Measurements from ENCODE around the gene STK32A.

Gene STK32A

DNA sequence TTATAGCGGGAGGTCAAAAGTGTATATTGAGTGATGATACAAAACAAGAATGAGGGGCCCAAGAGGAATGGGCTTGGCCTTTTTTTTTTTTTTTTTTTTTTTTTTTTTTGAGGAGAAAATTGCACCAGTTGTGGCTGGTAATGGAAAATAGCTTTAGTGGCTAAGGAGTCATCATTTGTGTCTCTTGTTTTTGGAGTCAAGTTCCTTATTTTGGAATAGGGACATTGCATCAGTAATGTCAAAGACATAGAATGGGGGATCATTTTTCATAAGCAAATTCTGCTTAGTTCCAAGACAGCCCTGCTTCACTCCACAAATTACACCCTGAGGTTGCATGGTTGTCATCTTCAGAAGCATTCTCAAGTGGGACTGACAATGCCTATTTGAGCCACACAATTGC, 137.4 kb downstream of the STK32A start:
- TF ChIP-seq MYC (IDR thresholded peaks at IDR 0.05; ENCODE audit: low read depth, low read length) (no peak), POLR2A (IDR thresholded peaks at IDR 0.05; ENCODE audit: extremely low read depth, insufficient read length) (no peak)
- TF ChIP-seq, protein P1, sequence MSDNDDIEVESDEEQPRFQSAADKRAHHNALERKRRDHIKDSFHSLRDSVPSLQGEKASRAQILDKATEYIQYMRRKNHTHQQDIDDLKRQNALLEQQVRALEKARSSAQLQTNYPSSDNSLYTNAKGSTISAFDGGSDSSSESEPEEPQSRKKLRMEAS (IDR thresholded peaks at IDR 0.05; ENCODE audit: low read depth, low read length): no peak
- DNase-seq (ENCODE audit: low read depth): no peak
- H3K4me3 ChIP-seq (ENCODE audit: low read depth, low read length): no peak overlapping the region

DNA sequence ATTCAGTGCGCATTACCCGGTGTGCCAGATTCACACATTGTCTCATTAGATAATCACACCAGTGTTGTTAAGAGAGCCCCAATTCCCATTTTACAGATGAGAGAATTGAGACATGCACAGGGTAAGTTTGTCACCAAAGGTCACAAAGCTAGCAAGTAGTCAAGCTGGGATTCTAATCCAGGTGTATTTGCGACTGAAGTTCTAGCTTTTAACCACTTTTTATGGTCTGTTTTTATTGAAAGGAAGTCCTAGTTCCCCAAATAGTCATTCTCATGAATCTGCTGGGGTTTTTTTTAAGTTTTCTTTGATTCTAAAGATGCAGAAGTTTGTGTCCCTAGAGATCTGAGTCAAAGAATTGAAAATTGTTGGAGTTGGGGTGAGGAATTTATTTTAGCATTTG, 138.5 kb downstream of the STK32A start:
- TF ChIP-seq, protein P2, sequence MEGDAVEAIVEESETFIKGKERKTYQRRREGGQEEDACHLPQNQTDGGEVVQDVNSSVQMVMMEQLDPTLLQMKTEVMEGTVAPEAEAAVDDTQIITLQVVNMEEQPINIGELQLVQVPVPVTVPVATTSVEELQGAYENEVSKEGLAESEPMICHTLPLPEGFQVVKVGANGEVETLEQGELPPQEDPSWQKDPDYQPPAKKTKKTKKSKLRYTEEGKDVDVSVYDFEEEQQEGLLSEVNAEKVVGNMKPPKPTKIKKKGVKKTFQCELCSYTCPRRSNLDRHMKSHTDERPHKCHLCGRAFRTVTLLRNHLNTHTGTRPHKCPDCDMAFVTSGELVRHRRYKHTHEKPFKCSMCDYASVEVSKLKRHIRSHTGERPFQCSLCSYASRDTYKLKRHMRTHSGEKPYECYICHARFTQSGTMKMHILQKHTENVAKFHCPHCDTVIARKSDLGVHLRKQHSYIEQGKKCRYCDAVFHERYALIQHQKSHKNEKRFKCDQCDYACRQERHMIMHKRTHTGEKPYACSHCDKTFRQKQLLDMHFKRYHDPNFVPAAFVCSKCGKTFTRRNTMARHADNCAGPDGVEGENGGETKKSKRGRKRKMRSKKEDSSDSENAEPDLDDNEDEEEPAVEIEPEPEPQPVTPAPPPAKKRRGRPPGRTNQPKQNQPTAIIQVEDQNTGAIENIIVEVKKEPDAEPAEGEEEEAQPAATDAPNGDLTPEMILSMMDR (IDR thresholded peaks at IDR 0.05; ENCODE audit: low read depth, low read length): no peak
- TF ChIP-seq, protein P1 (IDR thresholded peaks at IDR 0.05; ENCODE audit: low read depth, low read length): no peak
- TF ChIP-seq POLR2A (IDR thresholded peaks at IDR 0.05; ENCODE audit: extremely low read depth, insufficient read length) (no peak), MYC (IDR thresholded peaks at IDR 0.05; ENCODE audit: low read depth, low read length) (no peak)
- DNase-seq (ENCODE audit: low read depth): no peak
- H3K4me3 ChIP-seq (ENCODE audit: low read depth, low read length): no peak overlapping the region

DNA sequence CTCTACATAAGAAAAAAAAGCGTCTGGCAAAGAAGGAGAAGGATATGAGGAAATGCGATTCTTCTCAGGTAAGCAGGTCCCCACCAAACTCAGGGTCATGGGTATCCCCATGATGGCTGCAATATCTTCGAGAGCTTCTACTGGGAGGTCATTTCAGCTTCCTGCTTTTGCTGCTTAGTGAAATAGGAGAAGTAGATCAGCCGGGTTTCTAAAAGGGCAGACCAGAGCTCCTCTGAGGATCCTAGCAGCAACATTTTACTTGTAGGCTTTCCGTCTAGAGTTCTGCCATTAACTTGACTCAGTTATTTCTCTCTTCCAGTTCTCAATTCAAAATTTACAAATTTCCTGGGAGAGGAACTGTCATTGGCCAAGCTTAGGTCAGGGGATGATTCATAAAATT, 140.3 kb downstream of the STK32A start:
- TF ChIP-seq POLR2A (IDR thresholded peaks at IDR 0.05; ENCODE audit: extremely low read depth, insufficient read length): no peak
- TF ChIP-seq, protein P1 (IDR thresholded peaks at IDR 0.05; ENCODE audit: low read depth, low read length): no peak
- TF ChIP-seq, protein P2 (IDR thresholded peaks at IDR 0.05; ENCODE audit: low read depth, low read length): no peak
- TF ChIP-seq MYC (IDR thresholded peaks at IDR 0.05; ENCODE audit: low read depth, low read length): no peak
- H3K4me3 ChIP-seq (ENCODE audit: low read depth, low read length): no peak overlapping the region
- DNase-seq (ENCODE audit: low read depth): no peak

DNA sequence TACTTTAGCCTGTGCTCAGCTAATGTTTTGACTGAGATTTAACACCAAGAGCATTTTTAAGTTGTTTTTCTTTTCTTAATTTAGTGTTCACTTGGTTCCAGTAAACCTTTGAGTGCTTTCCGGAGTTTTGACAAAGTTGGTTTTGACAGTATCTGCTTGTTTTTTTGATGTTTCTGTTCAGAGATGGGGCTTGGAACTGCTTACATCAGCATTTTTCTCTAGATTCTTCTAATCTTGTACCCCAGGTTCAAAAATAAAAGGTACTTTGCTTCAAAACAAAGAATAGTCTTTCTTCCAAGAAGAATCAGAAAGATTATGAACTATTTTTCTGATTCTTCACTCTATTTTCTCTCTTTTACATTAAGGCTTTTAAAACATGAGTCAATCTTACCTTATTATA, 142.9 kb downstream of the STK32A start:
- H3K4me3 ChIP-seq (ENCODE audit: low read depth, low read length): no peak overlapping the region
- TF ChIP-seq POLR2A (IDR thresholded peaks at IDR 0.05; ENCODE audit: extremely low read depth, insufficient read length) (no peak), MYC (IDR thresholded peaks at IDR 0.05; ENCODE audit: low read depth, low read length) (no peak)
- TF ChIP-seq, protein P1 (IDR thresholded peaks at IDR 0.05; ENCODE audit: low read depth, low read length): no peak
- TF ChIP-seq, protein P2 (IDR thresholded peaks at IDR 0.05; ENCODE audit: low read depth, low read length): no peak

DNA sequence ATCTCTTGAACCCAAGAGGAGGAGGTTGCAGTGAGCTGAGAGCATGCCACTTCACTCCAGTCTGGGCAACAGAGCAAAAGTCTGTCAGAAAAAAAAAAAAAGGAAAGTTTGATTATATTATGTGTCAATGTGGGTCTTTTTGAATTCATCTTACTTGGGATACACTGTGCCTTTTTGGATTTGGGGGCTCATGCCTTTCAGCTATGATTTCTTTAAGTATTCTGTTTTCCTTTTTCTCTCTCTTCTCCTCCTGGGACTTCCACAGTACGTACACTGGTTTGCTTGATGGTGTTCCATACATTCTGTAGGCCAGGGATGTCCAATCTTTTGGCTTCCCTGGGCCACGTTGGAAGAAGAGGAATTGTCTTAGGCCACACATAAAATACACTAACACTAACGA, 146.7 kb downstream of the STK32A start:
- TF ChIP-seq MYC (IDR thresholded peaks at IDR 0.05; ENCODE audit: low read depth, low read length): no peak
- TF ChIP-seq, protein P1 (IDR thresholded peaks at IDR 0.05; ENCODE audit: low read depth, low read length): no peak
- no peak for TF ChIP-seq POLR2A (IDR thresholded peaks at IDR 0.05; ENCODE audit: extremely low read depth, insufficient read length)
- TF ChIP-seq, protein P2 (IDR thresholded peaks at IDR 0.05; ENCODE audit: low read depth, low read length): no peak
- no peak for DNase-seq (ENCODE audit: low read depth)
- no peak overlapping the region for H3K4me3 ChIP-seq (ENCODE audit: low read depth, low read length)

More for the DNA sequence above, 142.9 kb downstream of the STK32A start:
- DNase-seq (ENCODE audit: low read depth): no peak

DNA sequence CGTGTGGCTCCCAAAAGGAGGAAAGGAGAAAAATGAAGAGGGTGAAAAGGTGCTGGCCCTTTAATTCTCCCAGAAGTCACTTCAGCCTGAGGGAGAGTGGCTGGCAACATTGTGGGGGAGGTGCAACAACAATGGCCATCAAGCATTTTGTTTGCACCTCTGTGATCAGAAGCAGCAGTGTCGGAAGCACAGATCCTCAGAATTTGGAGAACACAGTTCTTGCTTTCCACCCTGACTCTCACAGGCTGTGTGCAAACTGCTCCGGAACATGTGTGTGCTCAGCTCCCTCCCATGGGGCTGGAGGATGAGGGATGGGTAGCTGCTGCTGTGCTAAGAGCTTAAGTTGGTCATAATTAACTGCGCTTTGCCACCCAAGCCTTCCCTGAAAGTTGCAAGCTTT, 147.9 kb downstream of the STK32A start:
- no peak overlapping the region for H3K4me3 ChIP-seq (ENCODE audit: low read depth, low read length)
- no peak for DNase-seq (ENCODE audit: low read depth)
- TF ChIP-seq, protein P2 (IDR thresholded peaks at IDR 0.05; ENCODE audit: low read depth, low read length): no peak
- TF ChIP-seq, protein P1 (IDR thresholded peaks at IDR 0.05; ENCODE audit: low read depth, low read length): no peak
- no peak for TF ChIP-seq MYC (IDR thresholded peaks at IDR 0.05; ENCODE audit: low read depth, low read length)
- no peak for TF ChIP-seq POLR2A (IDR thresholded peaks at IDR 0.05; ENCODE audit: extremely low read depth, insufficient read length)

All from NB4 (cell line).